DLD1 (cell line): ENCODE data around the gene A3GALT2.

Experiments used
- in situ Hi-C: cut with HindIII; loops from 2 replicates; pipeline ENCODE4 v1.10.0; 2017; ENCODE audit warnings: low sequenced_read_pairs

Gene A3GALT2

GRCh38 chr1:33320619-33321165 is at the start of gene A3GALT2:
Gene A3GALT2, minus strand, starts transcription at chr1:33321098. Its CDS starts 0 bp downstream, at chr1:33321098.
- in situ Hi-C loops: no loop called here

- in situ Hi-C loops: no loop called here
These were observed 49.4 kb upstream of the A3GALT2 start for GRCh38 chr1:33370301-33370700.

GRCh38 chr1:33369764-33370163 is 48.9 kb upstream of the A3GALT2 start:
- in situ Hi-C loops: no loop called here

DNA sequence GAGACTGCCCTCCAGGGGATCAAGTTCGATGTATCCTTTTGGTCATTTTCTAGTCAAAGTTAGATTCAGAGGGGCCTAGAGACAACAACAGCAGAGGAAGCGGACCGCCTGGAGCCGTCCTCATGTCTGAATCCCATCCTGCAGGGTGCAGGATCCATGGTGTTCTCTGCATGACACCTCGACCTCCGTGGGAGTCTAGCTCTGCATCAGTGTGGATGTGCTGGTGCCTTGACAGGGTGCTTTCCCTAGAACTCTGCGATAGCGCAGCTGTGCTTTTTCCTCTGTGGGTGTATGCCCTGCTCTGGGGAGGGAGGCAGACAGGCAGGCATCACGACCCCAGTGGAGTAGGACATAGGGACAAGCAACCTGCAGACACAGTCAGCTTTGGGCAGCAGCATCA is 48.2 kb upstream of the A3GALT2 start:
- in situ Hi-C loops: no loop called here

- in situ Hi-C loops: no loop called here
These were observed 47.5 kb upstream of the A3GALT2 start for GRCh38 chr1:33368431-33368830.

GRCh38 chr1:33367485-33368405 is 46.8 kb upstream of the A3GALT2 start:
- in situ Hi-C loops: no loop called here

GRCh38 chr1:33366762-33367484 is 46.0 kb upstream of the A3GALT2 start:
- in situ Hi-C loops: no loop called here

DNA sequence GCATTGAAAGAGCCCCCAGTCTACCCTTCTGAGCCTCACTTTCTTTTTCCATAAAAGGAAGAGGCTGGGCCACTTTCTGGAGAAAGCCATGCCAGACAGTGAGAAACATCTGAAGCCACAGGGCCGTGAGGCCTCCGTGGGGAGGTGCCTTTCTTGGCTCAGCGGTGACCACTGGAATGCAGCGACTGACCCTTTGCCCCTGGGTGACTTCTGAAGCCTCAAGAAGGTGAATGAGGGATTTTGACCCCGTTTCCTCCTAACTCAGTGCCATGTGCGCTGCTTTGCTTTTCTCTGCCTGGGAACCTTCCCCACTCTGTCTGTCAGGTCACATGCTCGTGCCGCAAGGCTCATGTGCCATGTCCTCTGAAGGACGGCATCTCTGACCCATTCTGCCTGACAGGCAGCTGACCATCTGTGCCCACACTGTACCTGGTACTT is 44.7 kb upstream of the A3GALT2 start:
- in situ Hi-C loops: no loop called here

DNA sequence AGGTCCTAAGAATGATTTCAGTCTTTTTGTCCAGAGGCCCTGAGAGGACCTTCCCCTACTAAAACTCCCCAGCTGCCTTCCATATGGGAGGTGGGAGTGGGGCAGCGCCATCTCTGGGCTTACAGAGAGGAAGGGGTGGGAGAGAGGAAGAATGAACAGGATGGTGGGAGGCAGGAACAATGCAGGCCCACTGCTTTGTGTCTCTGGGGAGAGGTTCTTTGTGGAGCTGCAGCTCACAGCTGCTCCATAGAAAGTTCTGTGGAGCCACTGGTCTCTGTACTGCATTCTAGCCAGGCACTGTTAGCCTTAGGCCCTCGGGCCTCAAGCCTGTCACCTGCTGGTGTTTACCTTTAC is 43.6 kb upstream of the A3GALT2 start:
- in situ Hi-C loops: no loop called here

GRCh38 chr1:33363470-33363861 is 42.6 kb upstream of the A3GALT2 start:
- in situ Hi-C loops: no loop called here

GRCh38 chr1:33363021-33363420 is 42.1 kb upstream of the A3GALT2 start:
- in situ Hi-C loops: no loop called here

DNA sequence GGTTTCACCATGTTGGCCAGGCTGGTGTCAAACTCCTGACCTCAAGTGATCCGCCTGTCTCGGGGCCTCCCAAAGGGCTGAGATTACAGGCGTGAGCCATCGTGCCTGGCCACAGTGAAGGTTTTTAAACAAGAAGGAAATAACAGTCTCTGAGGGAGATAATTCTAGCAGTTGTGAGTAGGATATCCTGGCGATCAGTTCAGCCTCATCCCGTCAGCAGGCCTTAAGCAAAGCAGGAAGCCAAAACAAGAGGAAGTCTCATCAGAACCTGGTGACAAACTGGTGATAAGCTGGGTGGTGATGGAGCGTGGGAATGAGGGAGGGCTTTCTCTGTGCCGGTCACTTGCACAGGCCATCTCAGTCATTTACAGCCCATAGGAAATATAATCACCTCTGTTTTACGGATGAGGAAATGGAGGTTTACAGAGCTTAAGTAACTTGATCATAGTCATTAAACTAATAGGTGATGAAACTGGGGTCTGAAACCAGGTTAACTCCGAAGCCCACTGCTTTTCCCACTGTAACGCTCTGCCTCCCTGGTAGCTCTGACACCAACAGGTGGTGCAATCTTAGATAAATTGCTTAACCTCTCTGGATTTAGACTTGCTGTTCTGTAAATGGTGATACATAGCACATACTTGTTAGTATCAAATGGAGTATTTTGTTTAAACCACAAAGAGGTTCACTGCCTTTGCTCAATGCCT is 40.8 kb upstream of the A3GALT2 start:
- in situ Hi-C loops: no loop called here

DNA sequence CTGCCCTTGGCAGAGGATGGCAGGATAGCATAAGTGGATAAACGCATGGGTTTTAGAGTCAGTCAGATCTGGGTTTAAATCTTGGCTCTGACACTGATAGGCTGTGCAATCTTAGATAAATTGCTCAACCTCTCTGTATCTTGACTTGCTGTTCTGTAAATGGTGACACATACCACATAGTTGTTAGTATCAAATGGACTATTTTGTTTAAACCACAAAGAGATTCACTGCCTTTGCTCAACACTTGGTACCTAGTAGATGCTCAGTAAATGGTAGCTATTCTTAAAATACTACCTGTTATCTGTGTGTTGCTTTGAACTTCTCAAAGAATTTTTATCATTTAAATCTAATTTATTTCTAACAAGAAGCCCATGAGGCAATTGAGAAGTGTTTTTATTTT is 39.5 kb upstream of the A3GALT2 start:
- in situ Hi-C loops: no loop called here

DNA sequence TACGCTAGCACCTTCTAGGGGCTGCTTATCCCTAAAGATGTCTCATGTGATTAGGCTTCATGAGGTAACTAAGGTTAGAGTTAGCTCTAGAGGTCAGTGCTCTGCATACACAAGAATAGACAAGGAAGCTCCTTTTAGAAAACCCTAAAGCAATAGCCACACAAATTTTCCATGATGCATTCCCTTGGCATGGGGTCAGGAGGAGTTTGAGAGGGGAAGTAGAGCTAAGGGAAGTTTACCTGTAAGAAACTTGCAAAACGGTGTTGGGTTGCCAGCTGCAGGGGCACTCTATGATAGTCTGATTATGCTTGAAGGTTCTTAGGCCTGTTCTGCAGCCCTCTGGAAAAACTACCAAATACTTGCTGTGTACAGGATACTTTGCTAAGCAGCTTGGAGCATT is 39.0 kb upstream of the A3GALT2 start:
- in situ Hi-C loops: no loop called here

- in situ Hi-C loops: no loop called here
These were observed 38.1 kb upstream of the A3GALT2 start for GRCh38 chr1:33358795-33359503.

GRCh38 chr1:33358114-33358794 is 37.4 kb upstream of the A3GALT2 start:
- in situ Hi-C loops: no loop called here

DNA sequence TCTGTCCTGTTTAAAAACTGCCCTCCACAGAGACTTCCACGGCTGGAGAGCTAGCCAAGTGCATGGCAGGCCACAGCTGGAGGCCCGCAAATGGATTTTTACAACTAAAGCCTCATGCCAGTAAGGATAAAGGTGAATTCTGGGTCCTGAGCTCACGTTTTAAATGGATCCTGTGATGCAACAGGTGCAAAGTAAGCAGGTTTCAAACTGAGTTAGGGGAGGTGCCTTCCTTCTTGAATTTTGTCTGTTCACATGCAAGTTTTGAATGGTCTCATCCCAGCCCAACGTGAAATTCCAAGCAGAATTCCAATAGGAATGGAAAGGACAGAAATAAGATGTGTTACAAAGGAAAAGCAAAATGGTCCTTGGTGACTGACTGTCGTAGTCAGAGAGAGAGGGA is 36.2 kb upstream of the A3GALT2 start:
- in situ Hi-C loops: no loop called here

DNA sequence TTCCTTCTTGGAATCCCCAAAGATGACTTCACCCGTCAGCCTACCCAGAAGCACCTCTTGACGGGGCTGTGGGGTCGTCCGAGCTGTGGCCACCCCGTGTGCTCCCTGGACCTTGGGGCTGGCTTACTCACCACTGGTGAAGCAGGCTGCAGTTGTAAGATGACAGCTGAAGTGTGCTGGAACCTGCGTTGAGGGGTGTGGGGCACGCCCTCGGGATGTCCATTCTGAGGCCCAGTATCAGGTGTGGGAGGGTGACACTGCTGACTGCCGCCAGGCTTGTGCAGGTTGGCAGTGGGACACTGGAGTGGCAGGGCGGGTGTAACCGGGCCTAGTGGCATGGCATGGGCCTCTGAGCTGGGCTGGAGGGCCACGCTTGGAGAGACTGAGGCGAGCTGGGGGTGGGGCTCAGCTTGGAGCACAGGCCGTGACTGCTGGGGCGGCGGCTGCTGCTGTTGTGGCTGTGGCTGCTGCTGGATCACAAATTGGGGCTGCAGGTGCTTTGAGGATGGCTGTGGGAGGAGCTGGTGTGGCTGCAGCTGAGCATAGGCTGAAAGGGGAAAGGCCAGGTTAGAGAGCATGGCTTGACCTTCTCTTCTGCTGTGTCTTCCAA is 33.9 kb upstream of the A3GALT2 start:
- in situ Hi-C loops: no loop called here

- in situ Hi-C loops: no loop called here
These were observed 32.6 kb upstream of the A3GALT2 start for GRCh38 chr1:33353531-33353930.

DNA sequence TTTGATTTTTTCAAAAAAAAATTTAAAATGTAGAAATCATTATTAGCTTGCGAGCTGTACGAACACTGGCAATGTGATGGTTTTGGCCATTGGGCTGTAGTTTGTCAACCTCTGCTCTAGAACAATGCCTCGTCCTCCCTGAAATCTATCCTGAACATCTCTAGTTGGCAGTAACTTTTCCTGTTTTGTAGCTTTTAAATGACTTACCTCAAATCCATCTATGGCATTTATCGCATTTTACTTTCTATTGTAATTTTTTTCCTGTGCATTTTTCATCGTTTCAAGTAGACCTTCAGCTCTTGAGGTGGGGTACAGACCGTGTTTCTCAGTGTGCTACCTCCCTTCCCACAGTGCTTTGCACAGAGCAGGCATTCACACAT is 30.4 kb upstream of the A3GALT2 start:
- in situ Hi-C loops: no loop called here
